NCI-H2081 treated with DMSO at 0.1 percent for 48 hours (cell line): ENCODE measurements around the gene PAQR7.
A peak's percentile ranks its signal among the peaks of the same experiment; 100 is the strongest.

Experiments
- DNase-seq: peaks from one replicate; lab custom pipeline; 2025; lab: John Stamatoyannopoulos, UW

The PAQR7 gene

DNA sequence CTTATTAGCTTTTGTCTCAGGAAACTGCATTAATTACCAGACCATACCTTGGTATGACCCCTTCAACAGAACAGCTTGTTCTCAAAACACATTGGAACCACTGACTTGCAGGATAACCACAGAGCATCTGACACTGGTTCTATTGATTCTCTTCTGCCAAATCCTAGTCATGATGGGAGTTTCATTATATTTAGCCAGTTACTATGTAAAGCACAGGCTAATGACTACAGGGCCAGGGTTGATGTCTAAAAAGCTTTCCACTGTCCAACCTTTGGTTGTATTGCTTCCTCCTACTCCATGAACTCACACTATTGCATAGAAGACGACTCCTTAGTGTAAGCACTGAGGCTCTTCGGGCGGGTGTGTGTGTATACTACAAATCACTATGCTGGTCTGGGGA lies 27.0 kb upstream of the PAQR7 start:
- DNase-seq, result no peak

DNA sequence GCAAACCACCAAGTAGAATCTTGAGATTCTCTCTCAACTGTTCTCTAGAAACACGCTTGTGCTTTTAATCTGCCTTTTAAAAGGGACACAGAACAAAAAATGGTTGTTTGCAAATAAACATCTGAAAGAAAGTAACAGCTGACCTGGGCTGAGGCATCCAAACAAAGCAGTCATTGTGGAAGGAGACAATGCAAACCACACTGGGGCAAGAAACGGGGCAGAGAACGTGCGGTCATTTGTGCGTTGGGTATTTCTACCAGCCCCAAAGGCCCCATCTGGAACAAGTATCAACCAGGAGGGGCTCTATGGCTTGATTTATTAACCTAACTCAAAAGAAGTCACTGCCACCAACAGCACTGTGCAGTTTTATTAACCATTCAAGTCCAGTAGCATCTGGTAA lies 24.7 kb upstream of the PAQR7 start:
- no peak for DNase-seq

GRCh38 chr1:25899792-25900191 lies 24.3 kb upstream of the PAQR7 start:
- DNase-seq, result no peak

DNA sequence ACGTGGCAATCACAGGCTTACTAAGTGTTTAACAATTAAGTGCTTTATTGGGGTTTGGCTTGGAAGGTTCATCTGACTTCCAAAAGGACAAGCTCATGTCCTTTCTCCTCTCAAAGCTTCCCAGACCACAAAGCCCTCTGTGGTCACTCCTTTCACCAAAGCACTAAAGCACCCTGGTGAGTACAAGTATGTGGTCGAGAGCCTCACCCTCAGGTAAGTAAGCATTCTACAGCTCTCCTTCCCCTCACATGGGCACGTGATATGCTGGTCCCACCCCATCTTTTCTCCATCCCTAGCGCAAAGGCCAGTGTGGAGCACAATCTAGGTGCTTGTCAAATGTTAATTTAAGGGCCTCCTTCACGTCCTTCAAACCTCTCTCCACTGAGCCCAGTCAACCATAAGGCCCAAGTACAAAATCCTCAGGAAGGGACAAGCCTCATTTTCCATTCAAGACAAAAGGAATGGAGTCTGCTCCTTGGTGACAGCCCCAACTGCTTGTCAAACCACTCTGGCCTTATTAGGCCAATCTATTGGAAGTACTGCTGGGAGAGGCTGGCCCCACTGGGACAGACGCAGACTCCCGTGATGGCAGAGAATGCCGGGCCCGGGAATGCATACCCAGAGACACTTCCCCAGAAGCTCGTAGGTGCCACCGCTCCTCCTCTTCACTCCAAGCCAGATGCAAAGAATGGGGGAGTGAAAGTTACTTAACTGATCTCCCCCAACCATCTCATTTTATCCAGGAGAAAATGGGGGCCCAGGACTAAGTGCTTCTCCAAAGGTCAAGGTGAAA lies 22.9 kb upstream of the PAQR7 start:
- DNase-seq, result no peak

DNA sequence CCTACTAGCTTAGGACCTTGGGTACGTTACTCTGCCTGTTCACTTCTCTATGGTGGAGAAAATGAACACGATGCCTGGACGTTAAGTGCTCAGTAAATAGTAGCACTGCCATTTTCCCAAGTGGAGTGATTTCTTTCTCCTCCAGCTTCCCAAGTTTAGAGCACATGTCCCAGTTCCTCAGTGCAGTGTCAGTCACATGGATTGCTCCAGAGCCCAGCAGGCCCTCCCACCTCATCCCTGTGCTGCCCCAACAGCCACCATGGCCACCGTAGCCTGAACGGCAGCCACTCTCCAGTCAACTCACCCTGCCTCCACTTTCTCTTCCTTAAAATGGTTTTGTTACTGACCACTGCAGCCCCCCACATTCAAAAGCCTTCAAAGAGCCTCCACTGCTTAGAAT lies 22.2 kb upstream of the PAQR7 start:
- DNase-seq, result no peak

DNA sequence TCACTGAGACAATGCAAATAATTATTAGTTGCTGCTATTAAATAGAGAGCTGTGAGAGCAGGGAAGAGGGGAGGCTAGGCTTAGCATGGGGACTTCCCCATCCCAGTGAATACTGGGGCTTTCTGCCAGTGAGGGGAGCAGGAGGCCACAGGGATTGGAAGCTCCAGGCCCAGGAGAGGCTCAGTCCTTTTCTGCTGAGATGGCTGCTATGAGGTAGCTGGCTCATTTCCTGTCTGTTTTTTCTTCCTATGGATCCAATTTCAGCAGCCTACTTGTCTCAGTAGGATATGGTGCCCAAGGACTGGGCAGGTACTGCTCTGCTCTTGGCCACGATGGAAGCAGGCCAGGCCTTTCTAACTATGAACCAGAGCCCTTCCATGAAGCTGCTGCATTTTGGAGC lies 20.8 kb upstream of the PAQR7 start:
- DNase-seq, result no peak

DNA sequence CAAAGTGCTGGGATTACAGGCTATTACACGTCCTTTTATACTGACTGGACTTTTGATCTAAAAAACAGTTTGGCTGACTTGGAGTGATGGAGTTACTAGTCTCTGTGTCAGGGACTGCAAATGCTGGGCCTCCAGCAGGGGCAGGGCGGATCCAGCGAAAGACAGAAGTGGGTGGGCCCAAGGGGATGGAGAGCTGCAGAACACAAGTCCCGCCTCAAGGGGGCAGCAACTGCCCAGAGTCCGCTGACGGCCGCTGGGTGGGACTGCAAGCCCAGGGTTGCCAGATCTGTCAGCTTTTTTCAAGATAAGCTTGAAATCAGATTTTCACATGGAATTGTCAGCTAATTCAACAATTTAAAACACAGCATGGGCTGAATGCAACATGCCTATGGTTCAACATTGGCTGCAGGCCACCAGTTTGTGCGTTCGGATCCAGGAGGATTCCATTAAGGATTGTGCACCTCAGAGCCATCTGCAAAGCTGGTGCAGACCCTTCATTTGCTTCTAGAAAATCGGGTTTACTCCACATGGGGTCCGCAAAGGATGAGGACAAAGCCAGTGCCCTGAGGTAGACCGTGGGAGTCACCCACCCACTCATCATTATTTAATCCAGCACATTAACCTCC lies 20.0 kb upstream of the PAQR7 start:
- peak; percentile 18 for DNase-seq

DNA sequence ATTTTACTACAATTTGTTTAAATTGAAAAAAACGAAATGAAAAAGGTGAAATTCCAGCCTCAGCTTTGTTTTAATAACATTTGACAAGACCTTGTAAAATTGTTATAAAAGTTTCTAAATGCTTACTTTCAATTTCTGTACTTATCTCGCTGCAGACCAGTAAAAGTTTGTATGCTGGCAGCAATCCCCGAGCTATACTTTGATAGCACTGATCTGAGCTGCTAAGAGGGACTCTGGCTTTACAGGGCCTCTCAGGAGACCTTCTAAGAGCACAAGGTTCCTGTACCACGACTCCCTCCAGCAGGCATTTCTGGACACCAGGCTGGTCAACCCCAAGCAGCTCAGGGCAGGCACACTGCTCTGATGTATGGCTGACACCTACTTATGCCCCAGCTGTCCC lies 17.6 kb upstream of the PAQR7 start:
- DNase-seq, result no peak

GRCh38 chr1:25891606-25892005 lies 16.1 kb upstream of the PAQR7 start:
- no peak for DNase-seq

GRCh38 chr1:25890239-25891034 lies 14.9 kb upstream of the PAQR7 start:
- no peak for DNase-seq

GRCh38 chr1:25889470-25889869 lies 14.0 kb upstream of the PAQR7 start:
- no peak for DNase-seq

DNA sequence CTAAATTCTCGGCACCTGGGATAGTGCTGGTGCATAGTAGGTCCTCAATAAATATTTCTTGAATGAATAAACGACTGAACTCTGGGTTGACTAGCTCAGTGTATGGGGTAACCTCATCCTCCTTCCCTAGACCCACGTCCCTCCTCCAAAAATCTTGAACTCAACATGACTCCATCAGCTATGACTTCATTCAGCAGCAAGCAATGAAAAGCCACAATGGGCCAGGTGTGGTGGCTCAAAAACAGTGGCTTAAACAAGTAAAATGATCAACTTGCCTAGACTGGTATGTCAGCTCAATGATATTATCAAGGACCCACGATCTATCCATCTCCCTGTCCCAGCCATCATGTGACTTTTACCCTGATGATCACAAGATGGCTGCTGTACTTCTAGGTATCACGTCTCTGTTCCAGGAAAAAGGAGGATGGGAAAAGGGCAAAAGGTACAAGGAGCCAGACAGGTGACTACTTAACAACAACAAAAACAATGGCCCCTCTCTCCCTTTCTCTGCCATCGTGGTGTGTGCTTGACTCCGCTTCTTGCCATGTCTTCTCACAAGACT lies 13.0 kb upstream of the PAQR7 start:
- DNase-seq, result no peak

GRCh38 chr1:25885602-25886001 lies 10.1 kb upstream of the PAQR7 start:
- no peak for DNase-seq

DNA sequence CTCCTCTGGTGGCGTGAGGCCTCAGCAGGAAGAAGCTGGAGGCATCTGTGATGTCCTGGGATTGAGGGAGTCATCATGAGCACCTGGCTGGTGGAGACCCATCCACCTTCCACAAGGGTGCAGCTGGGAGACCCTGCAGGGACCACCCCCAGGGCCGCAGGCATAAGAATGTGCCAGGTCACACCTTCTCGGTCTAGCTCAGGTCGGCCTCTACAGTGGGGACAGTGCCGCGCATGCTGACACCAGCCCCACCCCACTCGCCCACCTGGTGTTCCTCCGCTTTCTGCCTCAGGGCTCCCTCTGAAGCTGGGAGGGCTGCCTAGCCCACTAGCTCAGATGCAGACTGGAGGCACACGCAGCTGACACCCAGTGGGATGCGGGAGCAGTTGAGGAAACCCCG lies 5.8 kb upstream of the PAQR7 start:
- no peak for DNase-seq

- no peak for DNase-seq
These were observed 5.0 kb upstream of the PAQR7 start for GRCh38 chr1:25880518-25880917.

DNA sequence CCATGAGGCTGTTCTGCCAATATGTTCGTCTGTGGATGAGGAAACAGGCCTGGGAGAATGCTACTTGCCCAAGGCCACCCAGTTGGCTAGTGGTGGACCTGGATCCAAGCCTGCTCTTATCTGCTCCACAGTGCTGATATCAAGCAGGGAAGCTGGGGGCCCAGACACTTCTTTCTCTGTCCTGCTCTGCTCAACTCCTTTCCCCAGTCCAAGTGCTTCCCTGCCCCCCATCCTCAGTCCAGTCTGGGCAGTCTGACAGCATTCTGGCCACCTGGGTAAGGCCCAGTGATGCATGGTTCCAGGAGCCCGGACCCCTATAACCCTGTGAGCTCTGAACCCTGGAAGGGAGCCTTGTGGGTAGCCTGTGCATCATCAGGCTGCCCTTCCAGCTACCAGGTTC lies 4.2 kb upstream of the PAQR7 start:
- no peak for DNase-seq

GRCh38 chr1:25878690-25879089 lies 3.2 kb upstream of the PAQR7 start:
- DNase-seq, result no peak

DNA sequence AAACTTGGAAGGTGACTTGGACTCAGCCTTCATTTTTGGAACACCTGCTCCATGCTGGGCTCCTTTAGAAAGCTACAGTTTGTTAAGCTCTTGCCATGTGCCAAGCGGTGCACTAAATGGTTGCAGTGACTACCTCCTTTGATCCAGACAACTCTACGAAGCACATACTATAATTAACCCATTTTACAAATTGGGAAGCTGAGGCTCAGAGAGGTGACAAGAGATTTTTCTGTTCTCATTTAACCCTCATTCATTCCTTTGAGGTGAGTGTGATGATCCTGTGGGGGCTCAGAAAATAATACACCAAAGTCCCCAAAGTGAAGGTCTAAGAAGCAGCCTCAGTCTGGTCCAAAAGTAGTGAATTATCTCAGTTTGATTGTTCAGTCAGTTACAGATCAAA lies 1.6 kb upstream of the PAQR7 start:
- DNase-seq, result no peak

- no peak for DNase-seq
These were observed 1.2 kb upstream of the PAQR7 start for GRCh38 chr1:25876693-25877077.

GRCh38 chr1:25875856-25876692 lies 566 bp upstream of the PAQR7 start:
- no peak for DNase-seq

DNA sequence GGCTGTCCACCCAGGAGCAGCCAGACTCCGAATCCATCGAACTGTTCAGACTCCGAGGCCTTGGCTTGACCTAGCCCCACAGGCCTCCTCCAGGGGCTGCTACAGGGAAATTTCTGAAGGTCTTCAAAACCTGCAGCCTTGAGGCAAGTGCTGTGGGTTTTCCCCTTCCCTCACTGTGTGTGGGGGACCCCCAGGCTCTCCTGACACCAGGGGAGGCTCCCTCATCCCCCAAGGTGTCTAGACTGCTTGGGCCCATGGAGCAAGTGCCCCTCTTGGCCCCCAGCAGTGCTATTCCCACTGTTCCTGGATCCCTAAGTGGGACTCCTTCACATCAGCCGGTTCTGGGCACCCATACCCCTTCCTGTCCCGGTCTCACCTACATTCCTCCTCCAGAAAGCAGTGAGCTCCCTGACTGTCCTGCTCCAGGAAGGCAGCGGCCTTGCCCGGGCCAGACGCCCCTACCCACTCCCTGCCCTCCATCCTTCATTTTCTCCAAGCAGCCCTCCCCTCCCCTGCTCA lies 814 bp downstream of the PAQR7 start:
- no peak for DNase-seq

DNA sequence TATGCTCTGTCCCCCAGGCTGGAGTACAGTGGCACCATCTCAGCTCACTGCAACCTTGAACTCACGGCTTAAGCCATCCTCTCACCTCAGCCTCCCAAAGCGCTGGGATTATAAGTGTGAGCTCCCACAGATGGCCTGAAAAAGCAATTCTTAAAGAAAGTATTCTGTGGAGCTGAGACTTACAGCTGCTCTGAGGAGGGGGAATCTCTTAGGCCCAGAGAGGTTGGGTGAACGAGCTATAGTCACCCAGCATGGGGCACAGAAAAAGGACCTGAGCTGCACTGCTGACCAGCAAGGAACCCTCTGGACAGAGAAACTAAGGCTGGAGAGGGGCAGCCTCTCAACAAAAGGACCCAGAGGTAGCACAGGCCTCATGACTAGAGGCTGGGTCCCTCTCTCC lies 1.3 kb downstream of the PAQR7 start:
- DNase-seq, result no peak
